ENCODE data around the gene HSPBP1. TPM values are rescaled to one million over a fixed set of nuclear protein-coding genes. Genes with fewer than 3 reads are reported as not detected.

HSPBP1 gene
- total and polyA plus RNA-seq, 9 of the 15 experiments (the other 6 are each of a cell fraction or from before 2014, with no cell fraction given), result 0.83 to 81.3 (median 21.8) TPM

- peak; percentile 92 for TF ChIP-seq NKRF (IDR thresholded peaks at IDR 0.05; ENCODE audit: borderline replicate concordance)
- TF ChIP-seq TRIM28 (IDR thresholded peaks at IDR 0.05), result peak; percentile 86
- peak; percentile 98 to 99 for TF ChIP-seq MNT (conservative IDR thresholded peaks at IDR 0.05)
- TF ChIP-seq PBX2 (CRISPR knock-in tag; IDR thresholded peaks at IDR 0.05; ENCODE audit: low read depth), result no peak
- no peak for TF ChIP-seq PBX2 (tag; conservative IDR thresholded peaks at IDR 0.05; ENCODE audit: low read depth)
- no peak for TF ChIP-seq KLF16 (IDR thresholded peaks at IDR 0.05)
- no peak for TF ChIP-seq SREBF1 (IDR thresholded peaks at IDR 0.05; ENCODE audit: borderline replicate concordance, low read depth, low read length)
- TF ChIP-seq HEY1 (CRISPR knock-in tag; IDR thresholded peaks at IDR 0.05; ENCODE audit: borderline replicate concordance), result no peak
- no peak for TF ChIP-seq ZNF124 (CRISPR knock-in tag; IDR thresholded peaks at IDR 0.05)
- TF ChIP-seq, protein P1, sequence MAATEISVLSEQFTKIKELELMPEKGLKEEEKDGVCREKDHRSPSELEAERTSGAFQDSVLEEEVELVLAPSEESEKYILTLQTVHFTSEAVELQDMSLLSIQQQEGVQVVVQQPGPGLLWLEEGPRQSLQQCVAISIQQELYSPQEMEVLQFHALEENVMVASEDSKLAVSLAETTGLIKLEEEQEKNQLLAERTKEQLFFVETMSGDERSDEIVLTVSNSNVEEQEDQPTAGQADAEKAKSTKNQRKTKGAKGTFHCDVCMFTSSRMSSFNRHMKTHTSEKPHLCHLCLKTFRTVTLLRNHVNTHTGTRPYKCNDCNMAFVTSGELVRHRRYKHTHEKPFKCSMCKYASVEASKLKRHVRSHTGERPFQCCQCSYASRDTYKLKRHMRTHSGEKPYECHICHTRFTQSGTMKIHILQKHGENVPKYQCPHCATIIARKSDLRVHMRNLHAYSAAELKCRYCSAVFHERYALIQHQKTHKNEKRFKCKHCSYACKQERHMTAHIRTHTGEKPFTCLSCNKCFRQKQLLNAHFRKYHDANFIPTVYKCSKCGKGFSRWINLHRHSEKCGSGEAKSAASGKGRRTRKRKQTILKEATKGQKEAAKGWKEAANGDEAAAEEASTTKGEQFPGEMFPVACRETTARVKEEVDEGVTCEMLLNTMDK (IDR thresholded peaks at IDR 0.05; ENCODE audit: borderline replicate concordance, insufficient read depth, low read depth, low read length, poor library complexity, severe bottlenecking), result no peak
- TF ChIP-seq THAP12 (CRISPR knock-in tag; IDR thresholded peaks at IDR 0.05), result no peak
Measured at GRCh38 chr19:55257461-55258420, 22.2 kb downstream of the HSPBP1 start (continued).
